Nephron progenitor cell (in vitro differentiated cells): ENCODE data around the gene CDH2.

Source experiments
- DNase-seq: peaks from one replicate; pipeline ENCODE4 v3.0.0; 2021
- H3K27ac Mint-ChIP-seq: 2 replicates; pipeline ENCODE4 v1.8.0; 2021; ENCODE audit warnings: mild to moderate bottlenecking, moderate library complexity, mixed read lengths
- H3K27me3 Mint-ChIP-seq: 2 replicates; pipeline ENCODE4 v1.8.0; 2021; ENCODE audit warnings: mild to moderate bottlenecking, low read depth, mixed read lengths; ENCODE audit not compliant: poor library complexity
- H3K36me3 Mint-ChIP-seq: 2 replicates; pipeline ENCODE4 v1.8.0; 2021; ENCODE audit warnings: low read depth, mixed read lengths
- H3K4me1 Mint-ChIP-seq: 2 replicates; pipeline ENCODE4 v1.8.0; 2021; ENCODE audit warnings: mixed read lengths
- H3K4me3 Mint-ChIP-seq: 2 replicates; pipeline ENCODE4 v1.8.0; 2021; ENCODE audit warnings: mild to moderate bottlenecking, moderate library complexity, mixed read lengths
- H3K9me3 Mint-ChIP-seq: 2 replicates; pipeline ENCODE4 v1.8.0; 2021; ENCODE audit warnings: mild to moderate bottlenecking, moderate library complexity, mixed read lengths
- TF ChIP-seq, protein P1 (sequence below): fragments of 200-600 bp; sonication (generic); IDR thresholded peaks from 2 replicates; pipeline ENCODE4 v1.5.0; 2021; ENCODE audit warnings: antibody characterized with exemption

CDH2 gene

DNA sequence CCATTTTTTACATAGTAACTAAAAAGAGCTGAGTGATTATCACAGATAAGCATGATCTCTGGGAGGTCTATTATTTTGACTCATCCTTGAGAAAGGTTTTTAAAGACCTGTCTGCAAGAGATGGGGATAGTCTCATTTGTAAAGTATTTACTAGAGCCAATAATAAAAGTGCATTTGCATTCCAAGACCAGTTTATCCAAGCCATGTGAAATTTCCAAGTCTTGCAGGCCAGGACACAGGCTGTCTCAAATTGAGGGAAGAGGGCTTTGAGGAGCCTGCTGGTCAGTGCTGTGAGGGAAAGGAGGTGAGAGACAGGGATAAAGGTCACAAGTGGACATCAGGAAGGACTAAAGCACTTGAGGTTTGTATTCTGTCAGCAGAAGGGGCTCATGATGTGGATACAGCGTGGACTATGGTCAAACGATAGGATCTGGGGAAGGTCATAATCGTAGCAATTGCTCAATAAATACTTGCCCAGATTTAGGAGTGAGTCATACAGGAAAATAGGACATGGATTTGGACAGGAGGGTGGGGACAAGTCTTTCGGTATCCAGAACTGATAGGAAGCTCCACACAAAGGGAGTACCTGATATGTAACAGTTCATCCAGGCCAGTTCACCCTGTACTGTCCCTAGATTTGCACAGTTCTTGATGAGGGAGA lies 6.6 kb upstream of the CDH2 start:
- no peak overlapping the region for H3K4me3 Mint-ChIP-seq
- H3K4me1 Mint-ChIP-seq, result peaks cover 14% of the 10 kb centered on the region
- TF ChIP-seq, protein P1, sequence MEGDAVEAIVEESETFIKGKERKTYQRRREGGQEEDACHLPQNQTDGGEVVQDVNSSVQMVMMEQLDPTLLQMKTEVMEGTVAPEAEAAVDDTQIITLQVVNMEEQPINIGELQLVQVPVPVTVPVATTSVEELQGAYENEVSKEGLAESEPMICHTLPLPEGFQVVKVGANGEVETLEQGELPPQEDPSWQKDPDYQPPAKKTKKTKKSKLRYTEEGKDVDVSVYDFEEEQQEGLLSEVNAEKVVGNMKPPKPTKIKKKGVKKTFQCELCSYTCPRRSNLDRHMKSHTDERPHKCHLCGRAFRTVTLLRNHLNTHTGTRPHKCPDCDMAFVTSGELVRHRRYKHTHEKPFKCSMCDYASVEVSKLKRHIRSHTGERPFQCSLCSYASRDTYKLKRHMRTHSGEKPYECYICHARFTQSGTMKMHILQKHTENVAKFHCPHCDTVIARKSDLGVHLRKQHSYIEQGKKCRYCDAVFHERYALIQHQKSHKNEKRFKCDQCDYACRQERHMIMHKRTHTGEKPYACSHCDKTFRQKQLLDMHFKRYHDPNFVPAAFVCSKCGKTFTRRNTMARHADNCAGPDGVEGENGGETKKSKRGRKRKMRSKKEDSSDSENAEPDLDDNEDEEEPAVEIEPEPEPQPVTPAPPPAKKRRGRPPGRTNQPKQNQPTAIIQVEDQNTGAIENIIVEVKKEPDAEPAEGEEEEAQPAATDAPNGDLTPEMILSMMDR, result no peak

DNA sequence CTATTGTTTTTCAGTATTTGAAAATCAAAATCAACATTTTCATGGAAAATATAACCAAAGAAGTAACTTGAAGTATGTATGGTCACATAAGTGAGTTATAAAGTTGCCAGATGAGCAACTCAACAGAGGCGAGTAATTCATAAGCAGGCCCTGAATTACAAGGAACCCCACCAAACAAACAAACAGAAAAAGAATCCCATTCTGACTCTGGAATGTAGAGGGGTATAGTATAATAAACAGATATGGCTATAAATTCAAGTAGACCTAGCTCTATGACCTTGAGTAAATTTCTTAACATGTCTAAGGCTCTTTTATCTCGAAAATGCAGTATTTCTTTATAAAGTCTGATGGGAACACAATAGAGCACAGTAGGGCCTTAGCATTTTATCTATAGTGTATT lies 4.7 kb upstream of the CDH2 start:
- Mint-ChIP-seq H3K4me1 (peaks cover 20% of the 10 kb centered on the region), H3K4me3 (no peak overlapping the region), H3K36me3 (no peaks in the 10 kb centered on the region), H3K27ac (no peak overlapping the region), H3K9me3 (no peaks in the 10 kb centered on the region), H3K27me3 (peaks cover 5% of the 10 kb centered on the region)
- DNase-seq, result no peak
- TF ChIP-seq, protein P1, result no peak

More for the DNA sequence above, 6.6 kb upstream of the CDH2 start:
- peaks cover 5% of the 10 kb centered on the region for H3K27me3 Mint-ChIP-seq
- H3K9me3 Mint-ChIP-seq, result no peaks in the 10 kb centered on the region
- H3K36me3 Mint-ChIP-seq, result no peaks in the 10 kb centered on the region
- no peak overlapping the region for H3K27ac Mint-ChIP-seq
- no peak for DNase-seq

DNA sequence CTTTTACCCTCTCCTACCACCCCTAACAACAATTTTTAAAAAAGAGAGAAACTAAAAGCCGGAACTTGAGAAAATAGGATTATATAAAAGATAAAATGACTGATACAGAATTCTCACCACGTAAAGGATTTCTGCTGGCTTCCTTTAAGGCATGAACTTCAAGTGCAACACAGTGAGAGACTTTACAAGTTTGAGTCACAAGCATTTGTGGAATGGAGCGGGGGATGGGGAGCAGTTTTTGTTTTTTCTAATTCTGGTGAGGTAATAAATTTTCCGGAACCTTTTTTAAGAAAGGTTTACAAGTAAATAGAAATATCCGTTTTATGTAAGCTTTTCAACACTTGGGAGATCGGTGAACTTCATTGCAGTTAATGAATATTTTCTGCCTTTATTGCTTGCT lies 1.8 kb upstream of the CDH2 start:
- Mint-ChIP-seq H3K4me1 (peaks cover 31% of the 10 kb centered on the region), H3K36me3 (no peaks in the 10 kb centered on the region), H3K27me3 (peaks cover 3% of the 10 kb centered on the region), H3K4me3 (peak overlapping the region; percentile 93), H3K9me3 (no peaks in the 10 kb centered on the region), H3K27ac (no peak overlapping the region)
- peak; percentile 14 for DNase-seq
- TF ChIP-seq, protein P1, result no peak

DNA sequence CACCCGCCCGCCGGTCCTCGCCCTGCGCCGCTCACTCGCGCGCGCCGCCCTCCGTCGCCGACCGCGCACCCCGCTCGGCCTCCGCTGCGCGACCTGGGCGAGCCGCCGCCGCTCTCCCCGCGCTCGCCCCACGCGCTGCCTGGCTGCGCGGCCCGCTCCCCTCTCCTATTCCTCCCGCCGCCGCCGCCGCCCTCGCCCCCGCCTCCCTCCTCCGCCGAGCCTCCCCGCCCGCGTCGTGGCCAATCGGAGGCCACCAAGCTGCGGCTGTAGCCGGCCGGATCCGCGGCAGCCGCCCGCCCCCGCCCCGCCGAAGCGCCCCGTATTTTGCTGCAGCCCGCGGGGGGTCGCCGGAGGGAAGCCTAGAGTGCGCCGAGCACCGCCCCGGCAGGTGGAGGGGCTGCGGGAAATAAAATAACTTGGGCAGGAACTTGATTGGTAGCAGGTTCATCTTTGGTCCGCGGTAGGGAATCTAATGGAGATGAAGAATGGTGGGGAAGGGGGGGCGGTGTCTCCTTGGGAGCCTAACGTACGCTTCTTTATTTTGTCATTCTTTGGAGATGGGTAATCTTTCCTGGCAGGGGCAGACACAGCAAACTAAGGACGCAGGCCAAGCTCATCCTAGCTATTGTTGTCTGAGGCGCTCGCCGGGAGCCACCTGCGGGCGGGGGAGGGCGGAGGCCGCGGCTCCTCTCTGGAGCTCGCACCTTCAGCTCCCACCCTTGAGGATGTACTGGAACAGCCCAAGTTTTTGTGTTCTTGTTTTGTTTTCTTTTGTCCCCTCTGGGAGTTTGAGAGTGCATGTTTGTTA lies 1.1 kb upstream of the CDH2 start:
- Mint-ChIP-seq H3K27ac (peak overlapping the region; percentile 93), H3K27me3 (no peaks in the 10 kb centered on the region), H3K4me3 (peak overlapping the region; percentile 93), H3K4me1 (peaks cover 35% of the 10 kb centered on the region), H3K9me3 (no peaks in the 10 kb centered on the region), H3K36me3 (no peaks in the 10 kb centered on the region)
- TF ChIP-seq, protein P1, result no peak
- DNase-seq, result peak; percentile 88

DNA sequence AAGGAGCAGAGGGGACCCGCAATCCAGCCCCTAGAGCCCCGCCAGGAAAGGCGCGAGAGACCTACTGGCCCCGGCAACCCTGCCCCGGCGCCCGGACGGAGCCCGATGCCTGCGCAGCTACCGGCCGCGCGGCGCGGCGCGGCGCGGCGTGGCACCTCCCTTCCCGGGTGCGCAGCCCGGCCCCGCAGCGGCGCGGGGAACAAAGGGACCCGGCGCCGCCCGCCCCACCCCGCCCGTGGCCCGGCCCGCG lies 307 bp downstream of the CDH2 start:
- Mint-ChIP-seq H3K4me1 (peaks cover 49% of the 10 kb centered on the region), H3K4me3 (peak overlapping the region; percentile 97), H3K27ac (no peak overlapping the region), H3K27me3 (no peaks in the 10 kb centered on the region), H3K9me3 (no peaks in the 10 kb centered on the region), H3K36me3 (peaks cover 3% of the 10 kb centered on the region)
- TF ChIP-seq, protein P1, result no peak
- no peak for DNase-seq
